Mononuclear cell (primary cell): ENCODE measurements around the gene CLEC4C. TPM values are rescaled to one million over a fixed set of nuclear protein-coding genes. Genes with fewer than 3 reads are reported as not detected.

Experiments
- H3K27me3 ChIP-seq: 2 replicates; pipeline ENCODE4 v1.6.0; 2011; ENCODE audit warnings: low read length, control low read depth; ENCODE audit not compliant: insufficient read depth
- H3K4me1 ChIP-seq: 2 replicates; pipeline ENCODE4 v1.5.1; 2011; ENCODE audit warnings: mild to moderate bottlenecking, low read length, control low read depth; ENCODE audit not compliant: insufficient read depth
- H3K4me3 ChIP-seq: 2 replicates; pipeline ENCODE4 v1.5.1; 2011; ENCODE audit warnings: mild to moderate bottlenecking, low read length, moderate library complexity
- H3K9me3 ChIP-seq: 2 replicates; pipeline ENCODE4 v1.5.1; 2011; ENCODE audit warnings: low read depth, mild to moderate bottlenecking, control low read depth, low read length
- total RNA-seq: library from RNA; depleted of rRNA; stranded (reverse); fragments of >200 nt; gene quantifications from one replicate; pipeline ENCODE4 v1.2.3, GENCODE V29; 2012

Gene CLEC4C
- total RNA-seq, 1 donor: 3.0 TPM

GRCh38 chr12:7695237-7695560 is 52.0 kb downstream of the CLEC4C start:
- H3K9me3 ChIP-seq: no peaks in the 10 kb centered on the region
- H3K4me3 ChIP-seq: no peak overlapping the region
- H3K4me1 ChIP-seq: peaks cover 22% of the 10 kb centered on the region
- H3K27me3 ChIP-seq: no peaks in the 10 kb centered on the region

- Histone ChIP-seq H3K4me3 (no peak overlapping the region), H3K4me1 (peaks cover 22% of the 10 kb centered on the region), H3K9me3 (no peaks in the 10 kb centered on the region), H3K27me3 (no peaks in the 10 kb centered on the region)
Measured at GRCh38 chr12:7694556-7695236, 52.5 kb downstream of the CLEC4C start.

GRCh38 chr12:7693793-7694192 is 53.4 kb downstream of the CLEC4C start:
- Histone ChIP-seq H3K4me1 (peaks cover 22% of the 10 kb centered on the region), H3K4me3 (no peak overlapping the region), H3K27me3 (no peaks in the 10 kb centered on the region), H3K9me3 (no peaks in the 10 kb centered on the region)

GRCh38 chr12:7681535-7681934 is 65.6 kb downstream of the CLEC4C start:
- Histone ChIP-seq H3K4me3 (no peak overlapping the region), H3K9me3 (no peaks in the 10 kb centered on the region), H3K4me1 (peaks cover 5% of the 10 kb centered on the region), H3K27me3 (no peaks in the 10 kb centered on the region)

Other genes with a start within 250 kb of the CLEC4C start
- gene CD163, start 243.6 kb downstream of the CLEC4C start, total RNA-seq: 13.1 TPM
- not detected for gene APOBEC1, start 81.5 kb downstream of the CLEC4C start, total RNA-seq
- not detected for gene GDF3, start 51.6 kb downstream of the CLEC4C start, total RNA-seq
- not detected for gene DPPA3, start 35.9 kb downstream of the CLEC4C start, total RNA-seq
- gene NANOGNB, start 17.8 kb upstream of the CLEC4C start, total RNA-seq: not detected
- not detected for gene NANOG, start 42.0 kb upstream of the CLEC4C start, total RNA-seq
- 0.21 TPM for gene SLC2A14, start 125.5 kb upstream of the CLEC4C start, total RNA-seq
- 888 TPM for gene SLC2A3, start 188.8 kb upstream of the CLEC4C start, total RNA-seq